ENCODE results near the gene ACTN4.
"Not testable (repeated sequence)": the region's sequence is repeated elsewhere in the genome, so short reads cannot be mapped to it uniquely, and the experiment has no call there.

ACTN4 gene

DNA sequence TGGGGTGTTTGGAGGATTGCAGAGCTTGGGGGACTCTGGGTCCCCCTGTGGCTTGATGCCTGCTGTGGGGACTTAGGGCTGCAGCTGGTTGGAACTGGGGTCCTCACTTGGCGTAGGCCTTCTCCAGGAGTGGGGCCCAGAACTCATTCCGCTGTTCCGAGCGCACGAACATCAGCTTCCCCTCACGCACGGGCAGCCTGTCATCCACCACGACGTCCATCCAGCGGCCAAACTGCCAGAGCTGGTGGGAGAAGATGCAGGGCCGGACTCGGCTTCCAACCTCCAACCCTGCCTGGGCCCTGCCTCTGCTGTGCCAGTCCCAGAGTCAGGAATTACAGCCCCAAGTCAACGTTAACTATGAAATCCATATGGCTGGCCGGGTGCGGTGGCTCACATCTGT lies 94.2 kb downstream of the ACTN4 start:
- DNase-seq: no peak

DNA sequence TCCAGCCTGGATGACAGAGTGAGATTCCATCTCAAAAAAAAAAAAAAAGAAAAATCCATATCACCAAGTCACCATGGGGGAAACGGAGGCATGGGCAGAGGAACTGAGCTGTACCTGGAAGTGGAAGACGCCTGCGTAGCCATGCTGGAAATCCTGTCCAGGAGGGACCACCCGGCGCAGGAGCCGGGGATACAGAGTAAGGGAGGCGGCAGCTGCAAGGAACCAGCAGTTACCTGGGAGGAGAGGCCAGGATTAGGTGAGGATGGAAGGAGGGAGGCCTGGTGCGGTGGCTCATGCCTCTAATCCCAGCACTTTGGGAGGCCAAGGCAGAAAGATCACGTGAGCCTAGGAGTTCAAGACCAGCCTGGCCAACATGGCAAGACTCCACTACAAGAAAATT lies 94.8 kb downstream of the ACTN4 start:
- DNase-seq: no peak

DNA sequence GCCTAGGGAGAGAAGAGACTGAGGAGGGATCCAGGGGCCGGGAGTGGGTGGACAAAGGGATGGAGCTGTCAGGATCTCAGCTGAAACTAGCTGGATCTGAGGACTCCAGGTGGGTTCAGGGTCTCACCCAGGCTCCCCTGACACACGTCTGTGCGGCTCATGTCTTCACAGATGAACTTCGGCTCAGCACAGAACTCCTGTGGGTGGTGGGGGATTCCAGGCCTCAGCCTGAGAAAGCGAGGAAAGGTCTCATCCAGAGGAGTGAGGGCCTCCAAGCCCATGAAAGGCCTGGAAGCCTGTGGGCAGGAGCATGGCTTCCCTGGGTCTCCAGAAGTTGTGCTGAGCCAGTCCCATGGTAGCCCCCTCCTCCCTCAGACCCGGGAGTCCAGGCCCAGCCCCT lies 95.5 kb downstream of the ACTN4 start:
- DNase-seq: no peak

DNA sequence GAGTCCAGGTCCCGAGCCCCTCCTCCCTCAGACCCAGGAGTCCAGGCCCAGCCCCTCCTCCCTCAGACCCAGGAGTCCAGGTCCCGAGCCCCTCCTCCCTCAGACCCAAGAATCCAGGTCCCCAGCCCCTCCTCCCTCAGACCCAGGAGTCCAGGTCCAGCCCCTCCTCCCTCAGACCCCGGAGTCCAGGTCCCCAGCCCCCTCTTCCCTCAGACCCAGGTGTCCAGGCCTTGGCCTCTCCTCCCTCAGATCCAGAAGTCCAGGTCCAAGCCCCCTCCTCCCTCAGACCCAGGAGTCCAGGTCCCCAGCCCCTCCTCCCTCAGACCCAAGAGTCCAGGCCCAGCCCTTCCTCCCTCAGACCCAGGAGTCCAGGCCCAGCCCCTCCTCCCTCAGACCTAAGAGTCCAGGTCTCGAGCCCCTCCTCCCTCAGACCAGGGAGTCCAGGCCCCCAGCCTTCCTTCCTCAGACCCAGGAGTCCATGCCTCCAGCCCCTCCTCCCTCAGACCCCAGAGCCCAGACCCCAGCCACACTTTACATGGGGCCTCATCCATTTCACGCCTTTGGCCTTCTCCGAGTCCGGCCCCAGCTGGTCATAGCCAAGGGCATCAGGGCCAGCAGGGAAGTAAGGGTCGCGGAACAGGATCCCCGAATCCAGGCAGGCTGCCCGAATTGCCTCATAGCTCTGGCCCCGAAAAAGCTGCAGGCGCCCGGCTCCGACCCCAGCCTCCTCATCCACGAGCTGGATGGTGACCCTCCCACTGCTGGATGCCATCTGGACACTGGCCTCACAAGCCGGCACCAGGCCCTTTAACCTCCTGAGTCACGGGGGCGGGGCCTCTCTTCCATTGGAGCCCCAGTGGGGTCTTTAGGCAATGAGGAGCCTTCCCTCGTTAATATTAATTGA lies 96.2 kb downstream of the ACTN4 start:
- no peak for DNase-seq

DNA sequence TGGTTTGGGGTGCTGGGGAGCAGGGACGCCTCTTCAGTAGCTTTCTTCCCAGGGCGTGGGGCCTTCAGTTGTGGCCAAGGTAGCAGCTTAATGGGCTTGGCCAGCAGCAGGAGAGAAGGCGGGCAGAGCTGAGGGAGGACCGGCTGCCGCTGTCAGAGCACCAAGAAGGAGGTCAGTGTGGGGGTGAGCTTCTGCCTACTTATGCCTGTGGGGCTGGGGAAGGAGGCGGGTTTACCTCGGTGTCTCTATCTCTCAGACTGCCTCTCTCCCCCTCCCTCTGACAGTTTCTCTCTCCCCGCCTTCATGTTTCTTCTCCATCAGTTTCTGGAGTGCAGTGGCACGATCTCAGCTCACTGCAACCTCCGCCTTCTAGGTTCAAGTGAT lies 96.8 kb downstream of the ACTN4 start, which contains the start of gene CAPN12:
CAPN12 (minus strand) TSS at position 177 of the 384 bp plus-strand sequence. CDS start 309 bp downstream, outside the sequence.
- no peak for DNase-seq

DNA sequence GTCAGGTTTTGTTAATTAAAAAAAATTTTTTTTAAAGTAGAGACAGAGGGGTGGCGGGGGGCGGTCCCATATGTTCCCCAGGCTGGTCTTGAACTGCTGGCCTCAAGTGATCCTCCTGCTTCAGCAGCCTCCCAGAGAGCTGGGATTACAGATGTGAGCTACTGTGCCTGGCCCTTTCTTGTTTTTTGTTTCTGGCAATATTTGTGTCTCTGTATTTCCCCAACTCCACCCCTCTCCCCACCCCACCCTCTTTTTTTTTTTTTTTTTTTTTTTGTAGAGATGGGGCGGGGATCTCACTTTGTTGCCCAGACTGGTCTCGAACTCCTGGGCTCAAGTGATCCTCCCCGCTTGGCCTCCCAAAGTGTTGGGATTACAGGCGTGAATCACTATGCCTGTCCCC lies 97.4 kb downstream of the ACTN4 start:
- no peak for DNase-seq

DNA sequence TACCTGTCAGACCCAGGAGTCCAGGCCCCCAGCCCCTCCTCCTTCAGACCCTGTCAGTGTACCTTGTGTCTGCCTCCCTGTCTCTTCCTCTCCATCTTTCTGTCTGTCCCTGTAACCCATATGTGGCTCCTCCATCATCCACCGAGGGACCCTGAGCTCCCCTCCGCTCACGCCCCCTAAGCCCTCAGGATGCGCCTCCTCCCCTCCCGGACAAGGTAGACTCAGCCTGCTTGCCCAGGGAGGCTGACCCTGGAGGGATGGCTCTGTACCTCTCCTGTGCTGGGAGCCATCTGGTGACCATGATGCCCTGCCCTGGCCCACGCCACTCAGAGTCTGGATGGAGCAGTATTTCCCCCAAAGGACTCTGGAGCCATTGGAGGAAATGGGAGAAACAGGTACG lies 97.9 kb downstream of the ACTN4 start:
- no peak for DNase-seq

DNA sequence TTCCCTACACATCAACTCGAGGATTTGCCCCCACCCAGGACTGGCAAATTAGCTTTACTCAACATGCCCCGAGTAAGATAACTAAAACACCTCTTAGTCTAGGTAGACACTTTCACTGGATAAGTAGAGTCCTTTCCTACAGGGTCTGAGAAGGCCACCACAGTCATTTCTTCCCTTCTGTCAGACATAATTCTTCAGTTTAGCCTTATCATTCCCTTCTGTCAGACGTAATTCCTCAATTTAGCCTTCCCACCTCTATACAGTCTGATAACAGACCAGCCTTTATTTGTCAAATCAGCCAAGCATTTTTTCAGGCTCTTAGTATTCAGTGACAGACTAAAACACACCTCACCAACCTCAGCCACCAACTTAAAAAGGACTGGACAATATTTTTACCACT lies 106.3 kb downstream of the ACTN4 start:
- DNase-seq: not testable (repeated sequence)

DNA sequence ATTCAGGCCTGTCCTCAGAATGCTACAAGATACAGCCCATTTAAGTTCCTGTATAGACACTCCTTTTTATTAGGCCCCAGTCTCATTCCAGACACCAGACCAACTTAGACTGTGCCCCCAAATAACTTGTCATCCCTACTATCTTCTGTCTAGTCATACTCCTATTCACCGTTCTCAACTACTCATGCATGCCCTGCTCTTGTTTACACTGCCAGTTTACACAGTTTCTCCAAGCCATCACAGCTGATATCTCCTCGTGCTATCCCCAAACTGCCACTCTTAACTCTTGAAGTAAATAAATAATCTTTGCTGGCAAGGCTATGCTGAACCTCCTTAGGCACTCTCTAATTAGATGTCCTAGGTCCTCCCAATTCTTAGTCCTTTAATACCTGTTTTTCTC lies 106.7 kb downstream of the ACTN4 start:
- DNase-seq: not testable (repeated sequence)

DNA sequence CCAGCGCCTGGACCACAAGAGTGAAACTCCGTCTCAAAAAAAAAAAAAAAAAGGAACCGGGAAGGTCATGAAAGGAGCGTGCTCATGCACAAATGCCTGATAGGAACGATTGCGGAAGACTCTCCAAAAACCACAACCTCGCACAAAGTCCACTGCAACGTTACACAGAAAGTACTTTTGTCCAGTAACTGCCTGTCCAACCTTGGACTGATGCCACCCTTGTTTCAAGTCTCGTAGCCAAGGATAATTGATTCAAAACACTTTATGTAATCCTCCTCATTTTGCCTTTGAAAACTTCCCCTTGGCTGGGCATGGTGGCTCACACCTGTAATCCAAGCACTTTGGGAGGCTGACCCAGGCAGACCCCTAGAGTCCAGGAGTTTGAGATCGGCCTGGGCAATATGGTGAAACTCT lies 112.1 kb downstream of the ACTN4 start:
- DNase-seq: no peak

DNA sequence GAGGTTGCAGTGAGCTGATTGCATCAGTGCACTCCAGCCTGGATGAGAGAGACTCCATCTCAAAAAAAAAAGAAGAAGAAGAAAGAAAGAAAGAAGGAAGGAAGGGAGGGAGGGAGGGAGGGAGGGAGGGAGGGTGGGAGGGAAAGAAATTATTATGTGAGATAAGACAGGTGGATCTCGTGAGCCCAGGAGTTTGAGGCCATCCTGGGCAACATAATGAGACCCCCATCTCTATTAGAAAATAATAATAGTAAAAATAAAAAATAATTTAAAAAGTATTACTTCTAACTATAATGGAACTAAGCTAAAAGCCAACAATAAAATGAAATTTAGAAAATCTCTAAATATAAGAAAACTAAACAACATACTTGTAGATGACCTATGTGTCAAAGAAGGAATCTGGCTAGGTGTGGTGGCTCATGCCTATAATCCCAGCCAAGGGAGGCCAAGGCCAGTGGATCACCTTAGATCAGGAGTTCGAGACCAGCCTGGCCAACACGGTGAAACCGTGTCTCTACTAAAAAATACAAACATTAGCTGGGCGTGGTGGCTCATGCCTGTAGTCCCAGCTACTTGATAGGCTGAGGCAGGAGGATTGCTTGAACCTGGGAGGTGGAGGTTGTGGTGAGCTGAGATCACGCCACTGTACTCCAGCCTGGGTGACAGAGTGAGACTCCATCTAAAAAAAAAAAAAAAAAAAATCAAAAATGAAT lies 113.5 kb downstream of the ACTN4 start:
- DNase-seq: not testable (repeated sequence)

DNA sequence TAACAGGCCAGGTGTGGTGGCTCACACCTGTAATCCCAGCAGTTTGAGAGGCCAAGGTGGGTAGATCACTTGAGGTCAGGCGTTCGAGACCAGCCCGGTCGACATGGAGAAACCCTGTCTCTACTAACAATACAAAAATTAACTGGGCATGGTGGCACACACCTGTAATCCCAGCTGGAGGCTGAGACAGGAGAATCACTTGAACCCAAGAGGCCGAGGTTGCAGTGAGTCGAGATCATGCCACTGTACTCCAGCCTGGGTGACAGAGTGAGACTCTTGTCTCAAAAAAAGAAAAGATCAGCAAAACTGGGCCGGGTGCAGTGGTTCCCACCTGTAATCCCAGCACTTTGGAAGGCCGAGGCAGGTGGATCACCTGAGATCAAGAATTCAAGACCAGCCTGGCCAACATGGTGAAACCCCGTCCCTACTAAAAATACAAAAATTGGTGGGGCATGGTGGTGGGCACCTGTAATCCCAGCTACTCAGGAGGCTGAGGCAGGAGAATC lies 114.5 kb downstream of the ACTN4 start:
- DNase-seq: not testable (repeated sequence)

DNA sequence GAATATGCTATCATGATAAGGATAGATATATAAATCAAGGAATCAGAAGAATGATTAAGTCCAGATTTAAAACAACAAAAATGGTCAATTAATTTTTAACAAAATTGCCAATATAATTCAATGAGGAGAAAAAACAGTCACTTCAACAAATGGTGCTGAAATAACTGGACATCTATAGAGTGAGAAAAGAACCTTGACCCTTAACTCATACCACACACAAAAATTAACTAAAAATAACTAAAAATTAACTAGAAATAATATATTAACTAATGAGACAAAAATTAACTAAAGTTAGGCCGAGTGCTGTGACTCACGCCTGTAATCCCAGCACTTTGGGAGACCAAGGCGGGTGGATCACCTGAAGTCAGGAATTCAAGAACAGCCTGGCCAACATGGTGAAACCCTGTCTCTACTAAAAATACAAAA lies 116.4 kb downstream of the ACTN4 start:
- no peak for DNase-seq

DNA sequence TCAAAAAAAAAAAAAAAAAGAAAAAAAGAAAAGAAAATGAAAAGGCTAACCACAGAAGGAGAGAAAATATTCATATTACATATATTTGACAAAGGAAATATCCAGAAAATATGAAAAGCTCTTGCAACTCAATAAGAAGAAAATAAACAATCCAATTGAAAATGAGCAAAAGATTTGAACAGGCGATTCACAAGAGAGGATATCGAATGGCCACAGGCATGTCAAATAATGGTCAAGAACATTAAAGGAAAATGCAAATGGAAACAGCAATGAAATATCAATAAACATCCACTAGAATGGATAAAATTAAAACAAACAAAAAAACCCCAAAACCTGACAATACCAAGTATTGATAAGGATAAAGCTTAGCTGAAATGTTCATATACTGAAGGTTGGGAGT lies 117.8 kb downstream of the ACTN4 start:
- no peak for DNase-seq

DNA sequence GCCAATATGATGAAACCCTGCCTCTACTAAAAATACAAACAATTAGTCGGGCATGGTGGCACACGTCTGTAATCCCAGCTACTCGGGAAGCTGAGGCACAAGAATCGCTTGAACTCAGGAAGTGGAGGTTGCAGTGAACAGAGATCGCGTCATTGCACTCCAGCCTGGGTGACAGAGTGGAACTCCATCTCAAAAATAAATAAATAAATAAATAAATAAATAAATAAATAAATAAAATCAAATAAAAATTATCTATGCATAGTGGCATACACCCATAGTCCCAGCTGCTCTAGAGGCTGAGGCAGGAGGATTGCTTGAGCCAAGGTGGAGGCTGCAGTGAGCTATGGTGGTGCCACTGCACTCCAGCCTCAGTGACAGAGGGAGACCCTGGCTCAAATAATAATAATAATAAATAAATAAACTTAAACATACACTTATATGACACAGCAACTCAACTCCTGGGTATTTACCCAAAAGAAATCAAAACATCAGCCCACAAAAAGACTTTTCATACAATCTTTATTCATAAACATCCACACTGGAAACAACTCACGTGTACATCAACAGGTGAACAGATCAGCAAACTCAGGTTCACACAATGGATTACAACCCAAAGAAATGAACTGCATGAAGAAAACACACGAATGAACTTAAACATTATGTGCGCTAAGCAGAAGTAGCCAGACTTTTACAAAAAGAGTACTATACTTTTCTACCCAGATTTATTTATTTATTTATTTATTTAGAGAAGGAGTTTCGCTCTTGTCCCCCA lies 119.0 kb downstream of the ACTN4 start:
- no peak for DNase-seq

DNA sequence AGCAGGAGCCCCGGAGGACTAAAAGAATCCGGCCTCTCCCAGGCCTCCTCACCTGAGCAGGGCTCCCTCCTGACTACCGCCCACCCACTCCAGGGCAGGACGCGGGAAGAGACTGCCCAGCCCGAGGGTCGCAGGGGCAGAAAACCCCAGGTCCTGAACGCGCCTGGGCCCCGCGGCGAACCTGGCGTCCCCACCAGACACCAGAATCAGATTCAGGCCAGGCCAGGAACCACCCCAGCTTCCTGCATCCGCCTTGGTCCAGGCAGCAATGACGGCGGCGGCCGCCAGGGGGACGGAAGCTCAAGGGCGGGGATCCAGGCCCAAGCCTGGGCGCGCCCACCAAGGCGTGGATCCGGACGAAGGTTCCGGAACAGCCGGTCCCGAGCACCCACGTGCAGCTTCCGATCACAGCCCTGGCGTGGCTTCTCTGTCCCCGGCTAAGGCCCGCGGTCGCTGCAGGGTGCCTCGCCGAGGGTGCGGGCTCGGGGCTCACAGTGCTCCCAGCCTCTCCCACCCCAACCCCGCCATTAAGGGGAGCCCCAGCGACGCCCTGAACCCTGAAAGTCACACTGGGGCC lies 122.3 kb downstream of the ACTN4 start:
- DNase-seq: peak; percentile 89

DNA sequence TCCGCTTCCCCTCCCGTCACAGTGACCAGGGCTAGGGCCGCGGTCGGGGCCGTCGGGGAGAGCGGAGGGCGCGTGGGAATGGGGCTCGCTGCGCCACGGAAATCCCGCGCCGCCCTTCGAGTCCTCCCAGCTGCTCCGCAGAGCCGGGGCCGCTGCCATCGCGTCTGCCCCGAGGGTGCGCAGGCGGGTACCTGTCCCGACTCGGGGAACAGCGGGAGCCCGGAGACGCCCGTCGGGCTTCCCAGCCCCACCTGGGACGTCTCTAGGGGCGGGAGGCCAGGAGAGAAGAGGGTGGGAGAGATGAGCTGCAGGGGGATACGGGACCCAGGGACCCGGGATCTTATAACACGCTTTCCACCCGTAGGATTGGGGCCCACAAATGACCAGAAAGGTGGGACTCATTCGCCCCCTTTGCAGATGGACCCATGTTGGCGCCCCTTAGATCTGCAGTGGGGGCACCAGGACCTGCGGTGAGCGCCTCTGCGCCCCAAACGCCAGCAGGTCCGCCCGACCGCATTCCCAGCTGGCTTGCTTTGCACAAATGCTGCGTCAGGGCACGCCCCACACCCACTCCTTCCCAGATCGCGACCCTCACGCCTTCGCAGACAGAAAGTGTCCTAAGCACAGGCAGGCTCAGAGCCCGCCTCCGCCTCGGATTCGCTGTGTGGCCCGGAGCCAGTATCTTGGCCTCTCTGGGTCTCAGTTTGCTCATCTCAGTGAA lies 122.9 kb downstream of the ACTN4 start:
- not testable (repeated sequence) for DNase-seq

DNA sequence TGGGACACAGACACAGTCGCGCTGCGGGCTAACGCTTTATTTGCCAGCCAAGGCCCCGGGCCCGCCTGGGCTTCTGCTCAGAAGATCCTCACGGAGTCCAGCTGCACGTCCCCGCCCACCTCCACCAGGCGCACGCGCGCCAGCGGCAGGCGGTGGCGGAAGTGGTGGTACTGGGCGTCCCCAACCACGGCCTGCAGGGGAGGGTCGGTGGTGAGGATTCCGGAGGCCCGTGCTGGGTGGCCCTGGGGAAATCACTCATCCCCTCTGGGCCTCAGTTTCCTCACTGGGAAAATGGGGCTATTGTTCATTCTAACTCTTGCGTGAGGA lies 123.5 kb downstream of the ACTN4 start:
- not testable (repeated sequence) for DNase-seq

DNA sequence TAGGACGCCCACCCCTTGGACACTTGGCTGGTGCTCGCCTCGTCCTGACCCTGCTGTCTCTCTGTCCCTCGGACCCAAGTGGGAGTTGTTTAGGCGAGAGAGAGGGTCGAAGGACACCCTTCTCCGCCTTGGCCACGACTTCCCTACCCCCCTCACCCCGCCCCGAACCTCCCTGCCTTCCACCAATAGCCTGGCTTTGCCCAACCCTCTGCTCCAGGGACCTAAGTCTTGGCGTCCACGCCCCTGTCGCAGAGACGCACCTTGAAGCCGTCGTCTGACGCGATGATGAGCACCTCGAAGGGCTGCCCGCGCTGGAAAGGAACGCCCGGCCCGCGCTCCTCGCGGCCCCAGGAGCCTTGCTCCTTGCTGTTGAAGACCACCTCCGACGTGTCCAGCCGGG lies 124.1 kb downstream of the ACTN4 start:
- DNase-seq: not testable (repeated sequence)

DNA sequence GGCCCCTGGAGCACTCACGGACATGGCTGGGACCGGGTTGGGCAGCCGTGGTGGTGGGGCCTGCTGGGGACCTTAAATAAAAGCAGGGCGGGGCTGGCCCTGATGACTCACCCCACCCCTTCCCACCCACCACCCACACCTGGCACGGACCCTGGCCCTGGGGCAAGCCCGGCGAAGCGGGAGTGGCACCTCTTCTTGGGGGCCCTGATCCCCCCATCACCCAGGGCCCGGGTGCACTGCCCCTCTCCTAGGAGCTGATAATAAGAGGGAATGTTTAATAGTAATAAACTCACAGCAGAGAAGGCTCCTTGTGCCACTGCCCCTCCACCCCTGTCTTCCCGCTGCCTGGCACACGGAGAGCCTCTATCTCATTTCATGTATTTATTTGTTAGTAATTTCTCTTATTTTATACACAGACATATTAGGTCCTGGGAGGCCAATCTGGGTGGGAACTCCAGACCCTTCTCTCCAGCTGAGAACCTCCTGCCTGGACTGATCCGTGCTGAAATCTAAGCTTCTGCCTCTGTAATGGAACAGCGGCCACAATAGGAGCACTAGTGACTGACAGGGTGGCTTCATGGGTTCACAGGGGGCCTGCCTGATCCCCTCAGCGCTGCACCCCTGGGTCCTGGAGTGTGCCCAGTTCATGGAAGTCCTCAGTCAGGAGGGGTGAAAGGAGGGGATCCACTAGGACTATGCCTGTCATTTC lies 126.2 kb downstream of the ACTN4 start, which contains the start of gene LGALS7:
LGALS7 (minus strand) TSS at position 49 of the 709 bp plus-strand sequence; CDS start at position 24, 25 bp downstream.
- DNase-seq: no peak
